Measurements from ENCODE around the gene LNP1. TPM values are rescaled to one million over a fixed set of nuclear protein-coding genes. Genes with fewer than 3 reads are reported as not detected.

The LNP1 gene
- total RNA-seq, 1 experiment from 2014 or later, result 3.3 TPM

- no peak overlapping the region for H3K4me3 ChIP-seq (ENCODE audit: low read depth, low read length)
- H3K27me3 ChIP-seq (replicated peaks; ENCODE audit: control insufficient read depth, insufficient read depth, low read length), result no peaks in the 10 kb centered on the region
- H3K4me1 ChIP-seq, result peaks cover 3% of the 10 kb centered on the region; the same call in 1 of the 2 replicates
- Mint-ChIP-seq H3K36me3 (ENCODE audit: insufficient read depth, unreplicated experiment) (no peaks in the 10 kb centered on the region), H3K9me3 (ENCODE audit: unreplicated experiment) (no peaks in the 10 kb centered on the region), H3K27ac (ENCODE audit: unreplicated experiment) (no peak overlapping the region), H3K4me3 (ENCODE audit: unreplicated experiment) (no peak overlapping the region), H3K4me1 (ENCODE audit: low read depth, unreplicated experiment) (no peaks in the 10 kb centered on the region), H3K27me3 (ENCODE audit: insufficient read depth, unreplicated experiment) (no peaks in the 10 kb centered on the region)
- H3K36me3 ChIP-seq (ENCODE audit: control insufficient read depth, insufficient read depth, low read length), result no peaks in the 10 kb centered on the region
- ChIA-PET POLR2A (no interaction called here), CTCF (interaction anchor here (0.6 kb wide), 1 partner anchor 30 kb away, joined by 3 read pairs; no protein-coding TSS in a partner anchor)
- 0 out of 2 replicates have a peak, but pooled peaks cover 2% of the 10 kb centered on the region for H3K9me3 ChIP-seq
- intact Hi-C loops (cut with micrococcal nuclease; ENCODE audit: unreplicated experiment), result no loop called here
- TF ChIP-seq CTCF (IDR thresholded peaks at IDR 0.05; ENCODE audit: insufficient read depth in 1 of 2, low read depth in 1 of 2, low read length in 1 of 2, severe bottlenecking in 1 of 2, unreplicated experiment in 1 of 2), result no peak
- BruUV-seq (replicated peaks), result no TSS peak
- DNase-seq, result no peak
These were observed 27.9 kb downstream of the LNP1 start for GRCh38 chr3:100429187-100429716.

DNA sequence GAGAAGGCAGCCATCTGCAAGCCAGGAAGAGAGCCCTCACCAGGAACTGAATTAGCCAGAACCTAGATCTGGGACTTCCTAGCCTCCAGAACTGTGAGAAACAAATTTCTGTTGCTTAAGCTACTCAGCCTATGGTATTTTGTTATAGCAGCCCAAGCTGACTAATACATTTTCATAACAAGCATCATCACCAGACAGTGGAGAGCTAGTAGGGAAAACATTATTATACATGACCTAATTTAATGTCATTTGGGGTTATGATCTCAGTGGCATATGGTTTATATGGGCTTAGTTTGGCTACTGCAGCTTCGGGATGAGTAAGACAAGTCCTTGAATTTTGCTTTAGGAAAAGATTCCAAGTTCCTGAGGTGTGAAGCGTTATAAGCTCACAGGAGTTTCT is 35.6 kb downstream of the LNP1 start:
- no peak overlapping the region for H3K4me3 ChIP-seq (ENCODE audit: low read depth, low read length)
- no TSS peak for BruUV-seq (replicated peaks)

More for the DNA sequence above, 35.6 kb downstream of the LNP1 start:
- Mint-ChIP-seq H3K27ac (ENCODE audit: unreplicated experiment) (no peak overlapping the region), H3K9me3 (ENCODE audit: unreplicated experiment) (no peaks in the 10 kb centered on the region), H3K27me3 (ENCODE audit: insufficient read depth, unreplicated experiment) (no peaks in the 10 kb centered on the region), H3K4me3 (ENCODE audit: unreplicated experiment) (no peak overlapping the region), H3K4me1 (ENCODE audit: low read depth, unreplicated experiment) (peaks cover 5% of the 10 kb centered on the region), H3K36me3 (ENCODE audit: insufficient read depth, unreplicated experiment) (no peaks in the 10 kb centered on the region)
- ChIA-PET POLR2A (interaction anchor here (1.0 kb wide), 1 partner anchor 36 kb away, joined by 3 read pairs; the partner anchor contains the start of genes LNP1 and TOMM70), CTCF (no interaction called here)
- no peak for TF ChIP-seq CTCF (IDR thresholded peaks at IDR 0.05; ENCODE audit: insufficient read depth in 1 of 2, low read depth in 1 of 2, low read length in 1 of 2, severe bottlenecking in 1 of 2, unreplicated experiment in 1 of 2)
- H3K9me3 ChIP-seq, result 0 out of 2 replicates have a peak, but pooled peaks cover 3% of the 10 kb centered on the region
- H3K36me3 ChIP-seq (ENCODE audit: control insufficient read depth, insufficient read depth, low read length), result no peaks in the 10 kb centered on the region
- no peak for DNase-seq
- no peaks in the 10 kb centered on the region for H3K27me3 ChIP-seq (replicated peaks; ENCODE audit: control insufficient read depth, insufficient read depth, low read length)
- no peaks in the 10 kb centered on the region for H3K4me1 ChIP-seq
- intact Hi-C loops (cut with micrococcal nuclease; ENCODE audit: unreplicated experiment), result no loop called here

Measured in Caco-2 (cell line).